ENCODE measurements around the gene RIMBP3B.
"Not testable (repeated sequence)": the region's sequence is repeated elsewhere in the genome, so short reads cannot be mapped to it uniquely, and the experiment has no call there.

The RIMBP3B gene

DNA sequence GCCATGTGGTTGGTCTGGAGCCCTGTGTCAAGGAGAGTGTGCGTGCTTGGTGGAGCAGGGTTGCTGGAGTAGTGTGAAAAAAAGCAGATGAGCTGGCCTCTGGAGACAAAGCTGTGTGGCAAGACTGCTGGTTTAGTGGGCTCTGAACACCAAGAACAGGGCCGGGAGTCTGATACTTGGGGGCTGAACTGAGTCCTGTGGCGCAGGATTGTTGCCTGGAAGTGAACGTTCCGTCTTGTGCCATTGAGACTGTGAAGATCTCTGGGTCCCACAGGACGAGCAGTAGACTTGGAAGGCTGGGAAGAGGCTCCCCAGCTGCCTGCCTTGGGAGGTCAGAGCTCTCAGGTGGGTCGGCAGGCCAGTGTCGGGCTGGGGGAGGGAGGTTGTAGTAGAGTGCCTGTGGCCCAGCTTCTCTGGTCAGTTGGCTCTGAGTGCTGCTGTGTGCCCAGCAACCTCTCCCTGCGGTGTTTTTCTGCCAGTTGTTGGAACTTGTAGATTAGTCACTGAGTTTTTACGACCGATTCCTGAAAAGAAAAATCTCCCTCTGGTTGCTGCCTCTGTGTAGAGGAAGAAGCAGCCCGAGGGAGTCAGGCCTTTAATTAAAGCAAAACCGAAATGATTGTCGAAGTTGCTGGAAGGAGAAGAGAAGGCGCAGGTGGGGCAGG is 35.6 kb downstream of the RIMBP3B start:
- not testable (repeated sequence) for DNase-seq

DNA sequence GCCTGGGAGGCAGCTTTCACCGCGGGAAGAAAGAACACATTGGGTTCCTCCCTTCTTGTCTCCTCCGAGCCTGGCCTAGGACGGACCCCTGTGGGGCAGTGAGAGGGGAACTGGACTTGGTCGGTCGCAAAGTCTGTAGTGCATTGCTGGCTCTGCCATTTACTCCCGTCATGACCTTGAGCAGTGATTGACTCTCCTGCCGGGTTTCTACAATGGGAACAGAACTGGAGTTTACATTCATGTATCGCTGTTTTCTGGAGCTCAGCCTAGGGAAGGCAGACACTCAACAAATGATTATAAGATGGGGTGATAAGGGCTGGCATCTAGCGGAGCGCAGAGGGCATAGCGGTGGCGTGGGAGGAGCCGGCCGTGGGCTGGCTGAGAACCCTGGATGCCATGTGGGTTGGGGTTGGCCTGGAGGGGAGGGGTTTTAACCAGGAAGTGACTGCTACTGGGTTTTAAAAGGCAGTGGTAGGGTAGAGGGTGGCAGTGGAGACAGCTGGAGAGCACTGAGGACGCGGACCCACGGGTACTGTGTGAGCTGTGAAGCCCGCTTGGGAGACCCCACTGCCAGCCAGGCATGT is 36.7 kb downstream of the RIMBP3B start:
- DNase-seq = not testable (repeated sequence)

- DNase-seq = not testable (repeated sequence)
Measured at GRCh38 chr22:21424084-21424709, 40.6 kb downstream of the RIMBP3B start.

DNA sequence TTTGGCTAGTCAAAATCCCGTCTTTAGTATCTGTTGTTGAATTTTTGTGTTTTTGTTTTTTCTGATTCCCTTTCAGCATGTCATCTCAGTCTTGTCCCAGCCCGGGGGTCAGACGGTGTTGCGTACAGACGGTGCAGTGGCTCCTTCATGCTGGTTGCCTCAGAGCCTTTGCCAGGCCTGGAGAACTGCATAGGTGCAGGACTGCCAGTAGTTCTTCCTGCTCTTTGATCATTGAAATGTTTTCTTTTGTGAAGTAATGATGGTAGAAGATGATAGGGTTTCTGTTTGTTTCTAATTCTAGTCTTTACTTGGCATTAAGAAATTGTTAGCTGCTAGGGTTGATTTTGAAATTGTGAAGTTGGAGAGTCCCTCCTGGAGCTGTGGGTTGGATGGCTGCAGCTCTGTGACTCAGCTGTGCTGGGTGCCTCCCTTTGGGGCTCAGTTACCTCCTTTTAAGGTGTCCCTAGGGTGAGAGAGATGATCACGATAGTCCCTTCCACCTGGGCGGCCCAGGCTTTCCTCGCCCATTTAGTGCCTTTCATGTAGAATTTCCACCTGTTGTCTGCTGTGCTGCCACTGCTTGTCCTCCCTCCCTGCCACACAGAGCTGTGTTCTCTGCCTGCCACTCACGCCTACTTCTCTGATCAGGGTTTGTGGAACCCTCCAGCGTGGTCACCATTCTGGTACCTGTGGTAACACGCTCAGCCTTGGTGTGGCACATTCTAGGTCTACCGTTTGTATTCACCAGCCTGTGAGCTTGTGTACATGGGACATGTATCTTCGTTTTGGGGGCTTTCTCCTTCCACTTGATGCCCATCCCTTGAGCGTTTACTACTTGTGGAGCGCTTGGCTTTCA is 51.1 kb downstream of the RIMBP3B start:
- not testable (repeated sequence) for DNase-seq

- not testable (repeated sequence) for DNase-seq
Measured at GRCh38 chr22:21435998-21436810, 52.7 kb downstream of the RIMBP3B start.

DNA sequence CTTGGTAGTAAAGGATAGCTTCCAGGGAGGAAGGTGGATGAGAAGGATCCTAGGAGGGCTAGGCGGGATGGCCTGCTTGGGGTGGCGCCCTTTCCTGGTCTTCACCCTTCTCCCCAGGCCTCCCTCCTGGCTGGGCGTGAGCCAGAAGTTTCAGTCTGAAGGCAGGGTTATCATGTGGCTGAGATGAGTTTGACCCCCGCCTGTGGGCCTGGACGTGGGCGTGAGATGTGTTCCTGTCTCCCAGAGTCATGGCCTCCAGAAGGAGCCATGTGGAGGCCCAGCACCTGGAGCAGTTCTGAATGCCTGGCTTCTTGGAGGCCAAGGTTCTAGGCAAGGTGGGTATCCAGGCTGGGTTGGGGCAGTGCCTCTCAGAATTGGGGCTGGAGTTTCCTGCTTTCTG is 54.5 kb downstream of the RIMBP3B start:
- DNase-seq = not testable (repeated sequence)
